MCF 10A (cell line): ENCODE results near the gene CRB1. TPM values are rescaled to one million over a fixed set of nuclear protein-coding genes. Genes with fewer than 3 reads are reported as not detected.

Source experiments
- BruUV-seq: library from RNA; stranded (reverse); fragments of 400-500 nt; replicated peaks from 2 replicates; lab custom pipeline; 2021; lab: Mats Ljungman, UMichigan
- CTCF ChIA-PET: fragments of 300-600 bp; sonication (Branson Sonifier 250); formaldehyde crosslinking; extraction: SDS; loops from one replicate; lab custom pipeline; 2021; ENCODE audit warnings: antibody characterized with exemption, inconsistent platforms; lab: Yijun Ruan, JAX
- POLR2A ChIA-PET: fragments of 300-600, 350-650 bp; sonication (Branson Sonifier 250); formaldehyde crosslinking; extraction: SDS; loops from one replicate; lab custom pipeline; 2020; ENCODE audit warnings: antibody characterized with exemption, inconsistent platforms; lab: Yijun Ruan, JAX
- DNase-seq: peaks from one replicate; pipeline ENCODE4 v3.0.0-alpha.2; 2018; ENCODE audit not compliant: unreplicated experiment
- H3K27ac Mint-ChIP-seq: one replicate; pipeline ENCODE4 v1.8.0; 2022; ENCODE audit warnings: mild to moderate bottlenecking, low read depth, mixed read lengths; ENCODE audit not compliant: unreplicated experiment
- H3K27me3 Mint-ChIP-seq: one replicate; pipeline ENCODE4 v1.8.0; 2022; ENCODE audit warnings: mixed read lengths; ENCODE audit not compliant: insufficient read depth, unreplicated experiment
- H3K36me3 Mint-ChIP-seq: one replicate; pipeline ENCODE4 v1.8.0; 2022; ENCODE audit warnings: mild to moderate bottlenecking, moderate library complexity, mixed read lengths; ENCODE audit not compliant: insufficient read depth, unreplicated experiment
- H3K4me1 Mint-ChIP-seq: one replicate; pipeline ENCODE4 v1.8.0; 2022; ENCODE audit warnings: mixed read lengths; ENCODE audit not compliant: insufficient read depth, unreplicated experiment
- H3K4me3 Mint-ChIP-seq: one replicate; pipeline ENCODE4 v1.8.0; 2022; ENCODE audit warnings: mild to moderate bottlenecking, moderate library complexity, mixed read lengths; ENCODE audit not compliant: unreplicated experiment
- H3K9me3 Mint-ChIP-seq: one replicate; pipeline ENCODE4 v1.8.0; 2022; ENCODE audit warnings: mixed read lengths; ENCODE audit not compliant: unreplicated experiment
- intact Hi-C: fragments of 100-400 bp; cut with micrococcal nuclease; formaldehyde crosslinking; loops from 2 replicates; pipeline ENCODE4 v1.14.1; 2022
- total RNA-seq: library from RNA; stranded (reverse); gene quantifications from 2 replicates; pipeline ENCODE4 v1.2.3, GENCODE V29; 2022
- TF ChIP-seq, protein P1 (sequence below): fragments of 200-600 bp; IDR thresholded peaks from one replicate; pipeline ENCODE4 v1.8.0; 2022; ENCODE audit warnings: antibody characterized with exemption, mild to moderate bottlenecking; ENCODE audit not compliant: unreplicated experiment

The CRB1 gene
- total RNA-seq, 1 experiment from 2014 or later: 0.65 TPM

GRCh38 chr1:197441999-197442414, 174.0 kb downstream of the CRB1 start:
- intact Hi-C loops: no loop called here
- CTCF ChIA-PET: no interaction called here
- Mint-ChIP-seq H3K27me3 (no peaks in the 10 kb centered on the region), H3K36me3 (no peaks in the 10 kb centered on the region), H3K27ac (peak overlapping the region; percentile 0), H3K4me3 (no peak overlapping the region), H3K4me1 (peaks cover 18% of the 10 kb centered on the region), H3K9me3 (no peaks in the 10 kb centered on the region)
- TF ChIP-seq, protein P1, sequence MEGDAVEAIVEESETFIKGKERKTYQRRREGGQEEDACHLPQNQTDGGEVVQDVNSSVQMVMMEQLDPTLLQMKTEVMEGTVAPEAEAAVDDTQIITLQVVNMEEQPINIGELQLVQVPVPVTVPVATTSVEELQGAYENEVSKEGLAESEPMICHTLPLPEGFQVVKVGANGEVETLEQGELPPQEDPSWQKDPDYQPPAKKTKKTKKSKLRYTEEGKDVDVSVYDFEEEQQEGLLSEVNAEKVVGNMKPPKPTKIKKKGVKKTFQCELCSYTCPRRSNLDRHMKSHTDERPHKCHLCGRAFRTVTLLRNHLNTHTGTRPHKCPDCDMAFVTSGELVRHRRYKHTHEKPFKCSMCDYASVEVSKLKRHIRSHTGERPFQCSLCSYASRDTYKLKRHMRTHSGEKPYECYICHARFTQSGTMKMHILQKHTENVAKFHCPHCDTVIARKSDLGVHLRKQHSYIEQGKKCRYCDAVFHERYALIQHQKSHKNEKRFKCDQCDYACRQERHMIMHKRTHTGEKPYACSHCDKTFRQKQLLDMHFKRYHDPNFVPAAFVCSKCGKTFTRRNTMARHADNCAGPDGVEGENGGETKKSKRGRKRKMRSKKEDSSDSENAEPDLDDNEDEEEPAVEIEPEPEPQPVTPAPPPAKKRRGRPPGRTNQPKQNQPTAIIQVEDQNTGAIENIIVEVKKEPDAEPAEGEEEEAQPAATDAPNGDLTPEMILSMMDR: no peak
- BruUV-seq: no TSS peak
- DNase-seq: peak; percentile 75
- POLR2A ChIA-PET: no interaction called here

GRCh38 chr1:197444755-197445154, 176.7 kb downstream of the CRB1 start:
- CTCF ChIA-PET: interaction anchor here (0.6 to 2.0 kb wide), 4 partner anchors 10 to 1730 kb away, joined by 3 to 7 read pairs (median 3); no protein-coding TSS in a partner anchor
- Mint-ChIP-seq H3K4me1 (peaks cover 18% of the 10 kb centered on the region), H3K27ac (no peak overlapping the region), H3K27me3 (no peaks in the 10 kb centered on the region), H3K9me3 (no peaks in the 10 kb centered on the region), H3K36me3 (no peaks in the 10 kb centered on the region), H3K4me3 (no peak overlapping the region)
- POLR2A ChIA-PET: no interaction called here
- TF ChIP-seq, protein P1: no peak
- intact Hi-C loops: no loop called here
- BruUV-seq: no TSS peak
- peak; percentile 9 for DNase-seq

- Mint-ChIP-seq H3K27ac (no peak overlapping the region), H3K4me1 (no peaks in the 10 kb centered on the region), H3K4me3 (no peak overlapping the region), H3K9me3 (no peaks in the 10 kb centered on the region), H3K27me3 (no peaks in the 10 kb centered on the region), H3K36me3 (no peaks in the 10 kb centered on the region)
- ChIA-PET POLR2A (interaction anchor here (0.6 to 0.7 kb wide), 2 partner anchors 18 to 91 kb away, joined by 3 to 4 read pairs; no protein-coding TSS in a partner anchor), CTCF (interaction anchor here (0.7 to 1.9 kb wide), 3 partner anchors 34 to 61 kb away, joined by 3 to 6 read pairs (median 3); no protein-coding TSS in a partner anchor)
- intact Hi-C loops: no loop called here
- BruUV-seq: no TSS peak
- DNase-seq: no peak
- TF ChIP-seq, protein P1: no peak
Measured at GRCh38 chr1:197448121-197448779, 180.2 kb downstream of the CRB1 start.

- no peaks in the 10 kb centered on the region for H3K27me3 Mint-ChIP-seq
- intact Hi-C loops: no loop called here
- no peak overlapping the region for H3K27ac Mint-ChIP-seq
Measured at GRCh38 chr1:197451381-197451780, 183.3 kb downstream of the CRB1 start.

More at GRCh38 chr1:197451381-197451780, 183.3 kb downstream of the CRB1 start:
- DNase-seq: peak; percentile 29
- TF ChIP-seq, protein P1: no peak
- Mint-ChIP-seq H3K36me3 (no peaks in the 10 kb centered on the region), H3K9me3 (no peaks in the 10 kb centered on the region), H3K4me1 (no peaks in the 10 kb centered on the region), H3K4me3 (no peak overlapping the region)
- BruUV-seq: no TSS peak
- POLR2A ChIA-PET: no interaction called here
- CTCF ChIA-PET: no interaction called here
